Right lobe of liver (tissue), 6 donors: ENCODE results near the gene VPS35L. TPM values are rescaled to one million over a fixed set of nuclear protein-coding genes. Genes with fewer than 3 reads are reported as not detected.

ENCODE experiments used
- ATAC-seq, 4 donors: fragments of 200-7000 bp; cut with Tn5 transposase; one replicate each; pipeline ENCODE4 v1.9.1; 2020; ENCODE audit warnings: mild to moderate bottlenecking in 4 of 4, moderate library complexity in 4 of 4
- DNase-seq, 3 donors: peaks; one replicate each; pipeline ENCODE4 v3.0.0-alpha.2; 2020
- H3K27ac ChIP-seq, 3 donors: fragments of 200-600 bp; one replicate each; pipeline ENCODE4 v1.8.0; 2022
- H3K27me3 ChIP-seq, 2 donors: fragments of 200-600 bp; one replicate each; pipeline ENCODE4 v1.8.0; 2022
- H3K36me3 ChIP-seq, 4 donors: fragments of 200-600 bp; sonication (generic) in 1 of 4; one replicate each; pipeline versions ENCODE4 v1.5.1 to v1.8.0; 2017 to 2022; ENCODE audit warnings: control low read depth in 1 of 4
- H3K4me1 ChIP-seq, 4 donors: fragments of 200-600 bp; sonication (generic) in 1 of 4; one replicate each; pipeline versions ENCODE4 v1.5.1 to v1.8.0; 2017 to 2022; ENCODE audit warnings: control low read depth in 1 of 4
- H3K4me3 ChIP-seq, 3 donors: fragments of 200-600 bp; one replicate each; pipeline ENCODE4 v1.8.0; 2022
- H3K9me3 ChIP-seq, 4 donors: fragments of 200-600 bp; sonication (generic) in 1 of 4; one replicate each; pipeline versions ENCODE4 v1.5.1 to v1.8.0; 2017 to 2022; ENCODE audit warnings: control low read depth in 1 of 4
- CTCF ChIP-seq, 4 donors: fragments of 200-600 bp in 3 of 4; fragments of 450-650 bp in 1 of 4; IDR thresholded peaks; one replicate each; pipeline versions ENCODE4 v1.5.1 to v1.8.0; 2016 to 2022; ENCODE audit warnings: antibody characterized with exemption in 4 of 4, mild to moderate bottlenecking in 2 of 4
- POLR2A ChIP-seq: fragments of 450-650 bp; IDR thresholded peaks from one replicate; pipeline ENCODE4 v1.6.1; 2017; ENCODE audit warnings: antibody characterized with exemption, mild to moderate bottlenecking
- WGBS: methylation state at CpG from one replicate; pipeline ENCODE4 v1.1.6; 2018; ENCODE audit warnings: low coverage, low lambda C conversion rate; ENCODE audit not compliant: insufficient coverage; ENCODE audit errors: missing lambda C conversion rate; 5-methylcytosine and 5-hydroxymethylcytosine counted together
- intact Hi-C, 2 donors: fragments of 100-400 bp; cut with DNase I; formaldehyde crosslinking; loops; one replicate each; pipeline versions ENCODE4 v1.11.2 to v1.14.1; 2022
- total RNA-seq, 6 experiments: library from RNA; depleted of rRNA in 2 of 6; stranded (reverse); fragments of >200 nt in 2 of 6; fragmentation: NEBNext Ultra II Directional in 3 of 6; extraction: Animal tissue kit (Norgen Biotek cat#: 25700) in 3 of 6; gene quantifications; one replicate each; pipeline versions ENCODE4 v1.1.0 to v1.2.4, GENCODE V29; 2016 to 2023
- donor health status: DM: no; HTN: yes; CAD: no.
- donor health status: DM: no; HTN: no; CAD: no.
- donor health status: DM: no; HTN: no; CAD: no.
- donor health status: DM: no; HTN: yes; CAD: no.
- donor health status: DM: no; HTN: yes; CAD: no.

Gene VPS35L
- total RNA-seq, 6 experiments from 2014 or later: 19.3 to 24.3 (median 20.4) TPM

- Histone ChIP-seq H3K27ac (no peak overlapping the region), H3K4me1 (no peaks in the 10 kb centered on the region), H3K36me3 (peaks cover 0 to 77% (median 10%) of the 10 kb centered on the region in 4 donors), H3K27me3 (no peaks in the 10 kb centered on the region), H3K9me3 (no peaks in the 10 kb centered on the region), H3K4me3 (no peak overlapping the region)
- ATAC-seq (no peak), DNase-seq (no peak)
- WGBS: 78% methylated on average over 7 of the region's 7 CpGs
- intact Hi-C loops: no loop called here
- TF ChIP-seq CTCF (IDR thresholded peaks at IDR 0.05) (no peak), POLR2A (no peak)
Measured at GRCh38 chr16:19636436-19637267, 81.1 kb downstream of the VPS35L start.

GRCh38 chr16:19639986-19640421 is 84.5 kb downstream of the VPS35L start:
- TF ChIP-seq CTCF (IDR thresholded peaks at IDR 0.05): no peak
- TF ChIP-seq POLR2A: no peak
- no peak for ATAC-seq
- WGBS: 69% methylated on average over 8 of the region's 8 CpGs
- no peaks in the 10 kb centered on the region for H3K27me3 ChIP-seq
- DNase-seq: no peak
- H3K27ac ChIP-seq: no peak overlapping the region
- peaks cover 0 to 57% (median 10%) of the 10 kb centered on the region in 4 donors for H3K36me3 ChIP-seq
- no peak overlapping the region for H3K4me3 ChIP-seq
- no peaks in the 10 kb centered on the region for H3K9me3 ChIP-seq
- no peaks in the 10 kb centered on the region for H3K4me1 ChIP-seq
- intact Hi-C loops: no loop called here

- 98% methylated on average over 4 of the region's 4 CpGs for WGBS
- Histone ChIP-seq H3K4me1 (no peaks in the 10 kb centered on the region), H3K4me3 (no peak overlapping the region), H3K9me3 (no peaks in the 10 kb centered on the region), H3K36me3 (peaks cover 0 to 46% (median 8%) of the 10 kb centered on the region in 4 donors), H3K27ac (no peak overlapping the region), H3K27me3 (no peaks in the 10 kb centered on the region)
- TF ChIP-seq POLR2A (no peak), CTCF (IDR thresholded peaks at IDR 0.05) (no peak)
- DNase-seq: no peak
- intact Hi-C loops: no loop called here
- no peak for ATAC-seq
Measured at GRCh38 chr16:19642501-19642900, 87.0 kb downstream of the VPS35L start.

- WGBS: 81% methylated on average over 4 of the region's 4 CpGs
- Histone ChIP-seq H3K27me3 (no peaks in the 10 kb centered on the region), H3K36me3 (peaks cover 0 to 26% (median 1%) of the 10 kb centered on the region in 4 donors), H3K4me1 (no peaks in the 10 kb centered on the region), H3K27ac (no peak overlapping the region), H3K9me3 (no peaks in the 10 kb centered on the region), H3K4me3 (no peak overlapping the region)
- intact Hi-C loops: no loop called here
- DNase-seq (no peak), ATAC-seq (no peak)
- TF ChIP-seq POLR2A (no peak), CTCF (IDR thresholded peaks at IDR 0.05) (no peak)
Measured at GRCh38 chr16:19644877-19645276, 89.4 kb downstream of the VPS35L start.
